ENCODE measurements around the gene FMN2.

FMN2 gene

DNA sequence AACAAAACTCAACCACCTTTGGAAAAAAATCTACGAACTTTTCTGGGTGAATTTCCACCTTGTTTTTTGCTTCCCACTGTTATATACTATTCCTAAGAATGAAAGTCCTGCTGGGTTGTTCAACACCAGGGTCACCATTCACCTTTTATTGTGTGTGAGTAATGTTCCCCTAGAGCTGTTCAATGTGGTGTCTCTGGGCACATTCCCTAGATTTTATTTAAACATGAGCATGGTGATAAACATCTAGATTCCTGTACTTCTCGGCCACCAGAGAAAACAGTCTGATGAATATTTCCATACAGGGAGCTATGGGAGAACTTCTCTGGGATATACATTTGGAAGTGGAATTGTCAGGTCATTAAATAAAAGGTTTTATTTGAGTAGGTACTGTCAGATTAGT is 13.0 kb downstream of the FMN2 start:
- ChIA-PET POLR2A (no interaction called here), CTCF (no interaction called here)
- Histone ChIP-seq H3K27ac (ENCODE audit: insufficient read depth in 1 of 2, low read depth in 1 of 2, low read length in 2 of 2, poor library complexity in 1 of 2, severe bottlenecking in 2 of 2) (no peak overlapping the region), H3K9me3 (ENCODE audit: control extremely low read depth in 1 of 5, control insufficient read depth in 4 of 5, insufficient read depth in 2 of 5, low read depth in 1 of 5, low read length in 4 of 5) (no peaks in the 10 kb centered on the region), H3K4me3 (ENCODE audit: control insufficient read depth in 1 of 7, extremely low read depth in 1 of 7, insufficient read depth in 4 of 7, low read depth in 2 of 7, low read length in 6 of 7) (no peak overlapping the region), H3K27me3 (replicated peaks in 2 of 5; ENCODE audit: control insufficient read depth in 4 of 5, insufficient read depth in 5 of 5, low read length in 4 of 5) (peaks cover 0 to 31% (median 3%) of the 10 kb centered on the region in 5 experiments), H3K4me1 (ENCODE audit: control extremely low read depth in 1 of 4, control insufficient read depth in 4 of 4, insufficient read depth in 4 of 4, low read length in 3 of 4) (no peaks in the 10 kb centered on the region), H3K36me3 (ENCODE audit: control insufficient read depth in 4 of 4, insufficient read depth in 4 of 4, low read length in 3 of 4) (no peaks in the 10 kb centered on the region)
- no peak for DNase-seq
- WGBS (ENCODE audit: insufficient coverage) = 100% methylated on average over 1 of the region's 2 CpGs

DNA sequence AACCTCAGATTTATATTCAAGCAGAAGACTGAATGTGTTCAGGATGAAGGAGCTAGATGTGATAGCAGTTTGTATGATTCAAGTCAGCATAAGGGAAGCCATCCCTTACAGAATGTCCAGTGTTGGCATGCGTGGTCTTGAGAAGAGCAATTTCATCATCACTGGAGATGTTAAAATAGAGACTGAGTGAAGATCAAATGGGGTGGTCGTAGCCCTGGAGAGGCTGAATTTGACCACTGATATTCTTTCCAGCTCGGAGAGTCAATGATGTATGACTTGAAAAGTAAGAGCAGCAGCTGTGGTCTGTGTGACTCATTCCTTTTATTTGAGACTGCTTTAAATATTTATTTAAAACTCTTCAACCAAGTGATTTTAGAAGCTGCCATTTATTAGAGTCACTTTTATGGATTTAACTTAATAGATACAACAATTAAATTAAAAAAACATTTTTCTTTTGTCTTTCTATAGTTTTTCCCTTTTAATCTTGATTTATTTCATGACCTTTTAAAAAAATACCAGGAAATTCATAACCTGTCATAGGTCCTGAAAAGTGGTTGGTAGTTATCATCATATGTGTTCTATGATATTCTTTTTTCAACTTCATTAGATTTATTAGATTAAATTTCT is 15.5 kb downstream of the FMN2 start:
- Histone ChIP-seq H3K36me3 (ENCODE audit: control insufficient read depth in 4 of 4, insufficient read depth in 4 of 4, low read length in 3 of 4) (no peaks in the 10 kb centered on the region), H3K27me3 (replicated peaks in 2 of 5; ENCODE audit: control insufficient read depth in 4 of 5, insufficient read depth in 5 of 5, low read length in 4 of 5) (peaks cover 0 to 12% (median 0%) of the 10 kb centered on the region in 5 experiments), H3K4me3 (ENCODE audit: control insufficient read depth in 1 of 7, extremely low read depth in 1 of 7, insufficient read depth in 4 of 7, low read depth in 2 of 7, low read length in 6 of 7) (no peak overlapping the region), H3K9me3 (ENCODE audit: control extremely low read depth in 1 of 5, control insufficient read depth in 4 of 5, insufficient read depth in 2 of 5, low read depth in 1 of 5, low read length in 4 of 5) (no peaks in the 10 kb centered on the region), H3K4me1 (ENCODE audit: control extremely low read depth in 1 of 4, control insufficient read depth in 4 of 4, insufficient read depth in 4 of 4, low read length in 3 of 4) (no peaks in the 10 kb centered on the region), H3K27ac (ENCODE audit: insufficient read depth in 1 of 2, low read depth in 1 of 2, low read length in 2 of 2, poor library complexity in 1 of 2, severe bottlenecking in 2 of 2) (no peak overlapping the region)
- CTCF ChIA-PET = no interaction called here
- POLR2A ChIA-PET = no interaction called here
- 90% methylated on average over 3 of the region's 3 CpGs for WGBS (ENCODE audit: insufficient coverage)
- DNase-seq = no peak

- Histone ChIP-seq H3K4me3 (ENCODE audit: control insufficient read depth in 1 of 7, extremely low read depth in 1 of 7, insufficient read depth in 4 of 7, low read depth in 2 of 7, low read length in 6 of 7) (no peak overlapping the region), H3K27ac (ENCODE audit: insufficient read depth in 1 of 2, low read depth in 1 of 2, low read length in 2 of 2, poor library complexity in 1 of 2, severe bottlenecking in 2 of 2) (no peak overlapping the region), H3K9me3 (ENCODE audit: control extremely low read depth in 1 of 5, control insufficient read depth in 4 of 5, insufficient read depth in 2 of 5, low read depth in 1 of 5, low read length in 4 of 5) (no peaks in the 10 kb centered on the region), H3K27me3 (replicated peaks in 2 of 5; ENCODE audit: control insufficient read depth in 4 of 5, insufficient read depth in 5 of 5, low read length in 4 of 5) (peaks cover 0 to 13% (median 0%) of the 10 kb centered on the region in 5 experiments), H3K4me1 (ENCODE audit: control extremely low read depth in 1 of 4, control insufficient read depth in 4 of 4, insufficient read depth in 4 of 4, low read length in 3 of 4) (no peaks in the 10 kb centered on the region), H3K36me3 (ENCODE audit: control insufficient read depth in 4 of 4, insufficient read depth in 4 of 4, low read length in 3 of 4) (no peaks in the 10 kb centered on the region)
- DNase-seq = no peak
- 100% methylated on average over 2 of the region's 2 CpGs for WGBS (ENCODE audit: insufficient coverage)
- ChIA-PET CTCF (no interaction called here), POLR2A (no interaction called here)
Measured at GRCh38 chr1:240109130-240109529, 17.4 kb downstream of the FMN2 start.

DNA sequence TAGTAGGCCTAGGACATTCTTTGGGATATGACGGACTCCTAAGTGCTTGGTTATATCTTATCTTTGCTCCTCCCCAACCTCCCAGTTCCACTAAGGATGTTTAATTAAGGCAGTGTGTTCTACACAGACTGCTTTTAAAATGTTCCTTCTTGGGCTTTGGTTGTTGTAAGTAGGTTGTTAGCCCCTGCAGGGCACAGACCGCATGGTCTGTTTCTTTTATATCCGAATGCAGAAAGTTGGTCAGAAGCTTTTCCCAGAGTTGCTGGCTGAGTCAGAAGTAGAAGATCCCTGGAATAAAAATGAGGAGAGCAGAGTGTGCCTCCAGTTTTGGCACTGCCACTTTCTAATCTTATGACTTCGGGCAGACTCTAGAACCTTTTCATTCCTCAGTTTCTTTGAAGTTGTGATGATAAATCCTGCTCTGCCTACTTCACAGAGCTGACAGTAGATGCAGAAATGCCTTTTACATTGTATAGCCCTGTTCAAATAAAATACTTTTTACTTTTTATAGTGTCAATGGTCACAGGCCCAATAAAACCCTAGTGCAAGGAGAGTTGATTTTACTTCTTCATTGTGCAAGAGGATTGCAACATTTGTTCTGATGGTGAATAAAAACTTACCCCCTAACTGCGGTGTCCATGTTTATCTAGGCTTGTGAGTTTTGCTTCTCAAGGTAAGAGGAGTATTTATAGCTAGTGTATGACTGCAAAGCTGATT is 18.4 kb downstream of the FMN2 start:
- H3K36me3 ChIP-seq (ENCODE audit: control insufficient read depth in 4 of 4, insufficient read depth in 4 of 4, low read length in 3 of 4) = no peaks in the 10 kb centered on the region
- no peaks in the 10 kb centered on the region for H3K9me3 ChIP-seq (ENCODE audit: control extremely low read depth in 1 of 5, control insufficient read depth in 4 of 5, insufficient read depth in 2 of 5, low read depth in 1 of 5, low read length in 4 of 5)
- 100% methylated on average over 1 of the region's 5 CpGs for WGBS (ENCODE audit: insufficient coverage)
- H3K27ac ChIP-seq (ENCODE audit: insufficient read depth in 1 of 2, low read depth in 1 of 2, low read length in 2 of 2, poor library complexity in 1 of 2, severe bottlenecking in 2 of 2) = no peak overlapping the region
- peaks cover 0 to 12% (median 0%) of the 10 kb centered on the region in 5 experiments for H3K27me3 ChIP-seq (replicated peaks in 2 of 5; ENCODE audit: control insufficient read depth in 4 of 5, insufficient read depth in 5 of 5, low read length in 4 of 5)
- ChIA-PET POLR2A (no interaction called here), CTCF (no interaction called here)
- no peaks in the 10 kb centered on the region for H3K4me1 ChIP-seq (ENCODE audit: control extremely low read depth in 1 of 4, control insufficient read depth in 4 of 4, insufficient read depth in 4 of 4, low read length in 3 of 4)
- H3K4me3 ChIP-seq (ENCODE audit: control insufficient read depth in 1 of 7, extremely low read depth in 1 of 7, insufficient read depth in 4 of 7, low read depth in 2 of 7, low read length in 6 of 7) = no peak overlapping the region
- no peak for DNase-seq

DNA sequence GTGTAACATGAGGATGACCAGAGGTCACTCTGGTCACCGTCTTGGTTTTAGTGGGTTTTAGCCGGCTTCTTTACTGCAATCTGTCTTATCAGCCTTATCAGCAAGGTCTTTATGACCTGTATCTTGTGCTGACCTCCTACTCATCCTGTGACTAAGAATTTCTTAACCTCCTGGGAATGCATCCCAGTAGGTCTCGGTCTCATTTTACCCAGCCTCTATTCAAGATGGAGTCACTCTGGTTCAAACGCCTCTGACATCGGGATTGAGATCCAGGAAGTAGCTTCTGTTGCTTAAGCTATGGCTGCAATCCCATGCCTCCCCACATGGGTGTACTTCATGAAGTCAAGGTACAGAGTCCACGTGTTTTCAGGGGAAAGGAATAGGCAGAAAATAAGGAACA is 19.9 kb downstream of the FMN2 start:
- Histone ChIP-seq H3K27ac (ENCODE audit: insufficient read depth in 1 of 2, low read depth in 1 of 2, low read length in 2 of 2, poor library complexity in 1 of 2, severe bottlenecking in 2 of 2) (no peak overlapping the region), H3K4me1 (ENCODE audit: control extremely low read depth in 1 of 4, control insufficient read depth in 4 of 4, insufficient read depth in 4 of 4, low read length in 3 of 4) (no peaks in the 10 kb centered on the region), H3K4me3 (ENCODE audit: control insufficient read depth in 1 of 7, extremely low read depth in 1 of 7, insufficient read depth in 4 of 7, low read depth in 2 of 7, low read length in 6 of 7) (no peak overlapping the region), H3K36me3 (ENCODE audit: control insufficient read depth in 4 of 4, insufficient read depth in 4 of 4, low read length in 3 of 4) (no peaks in the 10 kb centered on the region), H3K9me3 (ENCODE audit: control extremely low read depth in 1 of 5, control insufficient read depth in 4 of 5, insufficient read depth in 2 of 5, low read depth in 1 of 5, low read length in 4 of 5) (peaks cover 0 to 2% (median 0%) of the 10 kb centered on the region in 5 experiments), H3K27me3 (replicated peaks in 2 of 5; ENCODE audit: control insufficient read depth in 4 of 5, insufficient read depth in 5 of 5, low read length in 4 of 5) (peaks cover 0 to 8% (median 0%) of the 10 kb centered on the region in 5 experiments)
- DNase-seq = no peak
- ChIA-PET CTCF (no interaction called here), POLR2A (no interaction called here)
- 89% methylated on average over 5 of the region's 6 CpGs for WGBS (ENCODE audit: insufficient coverage)

GRCh38 chr1:240114222-240114621 is 22.5 kb downstream of the FMN2 start:
- ChIA-PET CTCF (no interaction called here), POLR2A (no interaction called here)
- H3K9me3 ChIP-seq (ENCODE audit: control extremely low read depth in 1 of 5, control insufficient read depth in 4 of 5, insufficient read depth in 2 of 5, low read depth in 1 of 5, low read length in 4 of 5) = peaks cover 0 to 2% (median 0%) of the 10 kb centered on the region in 5 experiments
- no peak overlapping the region for H3K4me3 ChIP-seq (ENCODE audit: control insufficient read depth in 1 of 7, extremely low read depth in 1 of 7, insufficient read depth in 4 of 7, low read depth in 2 of 7, low read length in 6 of 7)
- H3K27ac ChIP-seq (ENCODE audit: insufficient read depth in 1 of 2, low read depth in 1 of 2, low read length in 2 of 2, poor library complexity in 1 of 2, severe bottlenecking in 2 of 2) = no peak overlapping the region
- no peaks in the 10 kb centered on the region for H3K36me3 ChIP-seq (ENCODE audit: control insufficient read depth in 4 of 4, insufficient read depth in 4 of 4, low read length in 3 of 4)
- peaks cover 0 to 6% (median 0%) of the 10 kb centered on the region in 5 experiments for H3K27me3 ChIP-seq (replicated peaks in 2 of 5; ENCODE audit: control insufficient read depth in 4 of 5, insufficient read depth in 5 of 5, low read length in 4 of 5)
- H3K4me1 ChIP-seq (ENCODE audit: control extremely low read depth in 1 of 4, control insufficient read depth in 4 of 4, insufficient read depth in 4 of 4, low read length in 3 of 4) = no peaks in the 10 kb centered on the region
- 100% methylated on average over 1 of the region's 1 CpG for WGBS (ENCODE audit: insufficient coverage)
- DNase-seq = no peak

DNA sequence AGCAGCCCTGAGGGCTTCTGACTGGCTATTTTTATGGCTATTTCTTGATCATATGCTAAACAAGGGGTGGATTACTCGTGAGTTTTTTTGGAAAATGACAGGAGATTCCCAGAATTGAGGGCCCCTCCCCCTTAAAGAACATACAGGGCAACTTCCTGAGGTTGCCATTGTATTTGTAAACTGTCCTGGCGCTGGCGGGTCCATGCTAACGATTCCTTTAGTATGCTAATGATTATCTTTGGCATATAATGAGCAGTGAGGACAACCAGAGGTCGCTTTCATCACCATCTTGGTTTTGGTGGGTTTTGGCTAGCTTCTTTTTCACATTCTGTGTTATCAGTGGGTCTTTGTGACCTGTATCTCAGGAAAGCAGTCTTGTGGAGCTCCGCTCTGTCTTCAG is 24.1 kb downstream of the FMN2 start:
- WGBS (ENCODE audit: insufficient coverage) = 87% methylated on average over 6 of the region's 6 CpGs
- ChIA-PET CTCF (no interaction called here), POLR2A (no interaction called here)
- Histone ChIP-seq H3K27ac (ENCODE audit: insufficient read depth in 1 of 2, low read depth in 1 of 2, low read length in 2 of 2, poor library complexity in 1 of 2, severe bottlenecking in 2 of 2) (no peak overlapping the region), H3K27me3 (replicated peaks in 2 of 5; ENCODE audit: control insufficient read depth in 4 of 5, insufficient read depth in 5 of 5, low read length in 4 of 5) (peaks cover 0 to 6% (median 0%) of the 10 kb centered on the region in 5 experiments), H3K36me3 (ENCODE audit: control insufficient read depth in 4 of 4, insufficient read depth in 4 of 4, low read length in 3 of 4) (no peaks in the 10 kb centered on the region), H3K4me1 (ENCODE audit: control extremely low read depth in 1 of 4, control insufficient read depth in 4 of 4, insufficient read depth in 4 of 4, low read length in 3 of 4) (no peaks in the 10 kb centered on the region), H3K9me3 (ENCODE audit: control extremely low read depth in 1 of 5, control insufficient read depth in 4 of 5, insufficient read depth in 2 of 5, low read depth in 1 of 5, low read length in 4 of 5) (peaks cover 0 to 2% (median 0%) of the 10 kb centered on the region in 5 experiments), H3K4me3 (ENCODE audit: control insufficient read depth in 1 of 7, extremely low read depth in 1 of 7, insufficient read depth in 4 of 7, low read depth in 2 of 7, low read length in 6 of 7) (no peak overlapping the region)
- no peak for DNase-seq
